ENCODE measurements around the gene NCK2.
"Not testable (repeated sequence)": the region's sequence is repeated elsewhere in the genome, so short reads cannot be mapped to it uniquely, and the experiment has no call there.

The NCK2 gene

GRCh38 chr2:105765415-105766299 lies 20.9 kb downstream of the NCK2 start:
- ChIA-PET POLR2A (interaction anchor here (0.5 kb wide), 1 partner anchor 12 kb away, joined by 3 read pairs; no protein-coding TSS in a partner anchor), CTCF (interaction anchor here (1.4 kb wide), 1 partner anchor 21 kb away, joined by 3 read pairs; no protein-coding TSS in a partner anchor)
- no peak for DNase-seq (ENCODE audit: extremely low spot score)
- no peak for TF ChIP-seq CTCF (IDR thresholded peaks at IDR 0.05; ENCODE audit: control extremely low read depth, extremely low read depth, low read depth, missing control alignments)

- no peak for DNase-seq (ENCODE audit: extremely low spot score)
- TF ChIP-seq CTCF (IDR thresholded peaks at IDR 0.05; ENCODE audit: control extremely low read depth, extremely low read depth, low read depth, missing control alignments) = no peak
- CTCF ChIA-PET = interaction anchor here (1.4 to 1.5 kb wide), 2 partner anchors 10 to 20 kb away, joined by 3 read pairs; no protein-coding TSS in a partner anchor
- POLR2A ChIA-PET = interaction anchor here (0.5 kb wide), 1 partner anchor 13 kb away, joined by 3 read pairs; no protein-coding TSS in a partner anchor
Measured at GRCh38 chr2:105766300-105766866, 21.7 kb downstream of the NCK2 start.

GRCh38 chr2:105768176-105768575 lies 23.5 kb downstream of the NCK2 start:
- POLR2A ChIA-PET = interaction anchor here (1.2 kb wide), 1 partner anchor 12 kb away, joined by 3 read pairs; no protein-coding TSS in a partner anchor
- TF ChIP-seq CTCF (IDR thresholded peaks at IDR 0.05; ENCODE audit: control extremely low read depth, extremely low read depth, low read depth, missing control alignments) = no peak
- CTCF ChIA-PET = interaction anchor here (0.9 to 1.5 kb wide), 6 partner anchors 10 to 31 kb away, joined by 3 to 6 read pairs (median 4); no protein-coding TSS in a partner anchor
- DNase-seq (ENCODE audit: extremely low spot score) = no peak

- no peak for DNase-seq (ENCODE audit: extremely low spot score)
- TF ChIP-seq CTCF (IDR thresholded peaks at IDR 0.05; ENCODE audit: control extremely low read depth, extremely low read depth, low read depth, missing control alignments) = no peak
Measured at GRCh38 chr2:105768961-105769452, 24.3 kb downstream of the NCK2 start.

GRCh38 chr2:105769504-105769903 lies 24.8 kb downstream of the NCK2 start:
- CTCF ChIA-PET = interaction anchor here (1.1 to 1.4 kb wide), 4 partner anchors 11 to 51 kb away, joined by 3 to 6 read pairs (median 4); no protein-coding TSS in a partner anchor
- DNase-seq (ENCODE audit: extremely low spot score) = no peak
- no peak for TF ChIP-seq CTCF (IDR thresholded peaks at IDR 0.05; ENCODE audit: control extremely low read depth, extremely low read depth, low read depth, missing control alignments)
- POLR2A ChIA-PET = interaction anchor here (1.2 kb wide), 1 partner anchor 14 kb away, joined by 3 read pairs; no protein-coding TSS in a partner anchor

More at GRCh38 chr2:105768961-105769452, 24.3 kb downstream of the NCK2 start:
- POLR2A ChIA-PET = interaction anchor here (1.2 kb wide), 1 partner anchor 13 kb away, joined by 3 read pairs; no protein-coding TSS in a partner anchor
- CTCF ChIA-PET = interaction anchor here (1.1 to 1.4 kb wide), 5 partner anchors 11 to 50 kb away, joined by 3 to 6 read pairs (median 3); no protein-coding TSS in a partner anchor

GRCh38 chr2:105770149-105770548 lies 25.4 kb downstream of the NCK2 start:
- DNase-seq (ENCODE audit: extremely low spot score) = no peak
- TF ChIP-seq CTCF (IDR thresholded peaks at IDR 0.05; ENCODE audit: control extremely low read depth, extremely low read depth, low read depth, missing control alignments) = no peak
- CTCF ChIA-PET = no interaction called here
- POLR2A ChIA-PET = no interaction called here

GRCh38 chr2:105771291-105771690 lies 26.6 kb downstream of the NCK2 start:
- CTCF ChIA-PET = interaction anchor here (0.7 to 3.1 kb wide), 10 partner anchors 9 to 92 kb away, joined by 3 to 13 read pairs (median 4); no protein-coding TSS in a partner anchor
- POLR2A ChIA-PET; DNase-seq (ENCODE audit: extremely low spot score): not testable (repeated sequence)

Measured in GM10248 (cell line).